HG02943 (cell line): ENCODE results near the gene NOXO1.
A peak's percentile ranks its signal among the peaks of the same experiment; 100 is the strongest.
"Not testable (repeated sequence)": the region's sequence is repeated elsewhere in the genome, so short reads cannot be mapped to it uniquely, and the experiment has no call there.

ENCODE experiments used
- ATAC-seq: cut with Tn5 transposase; IDR thresholded peaks from one replicate; pipeline ENCODE4 v1.9.1; 2021; ENCODE audit warnings: mild to moderate bottlenecking, low read depth, moderate library complexity; ENCODE audit not compliant: unreplicated experiment

Gene NOXO1

GRCh38 chr16:1963806-1964505, 17.3 kb downstream of the NOXO1 start:
- ATAC-seq, result peak; percentile 3

GRCh38 chr16:1962161-1963153, 18.8 kb downstream of the NOXO1 start:
- not testable (repeated sequence) for ATAC-seq

GRCh38 chr16:1961651-1962067, 19.6 kb downstream of the NOXO1 start:
- ATAC-seq, result no peak

- ATAC-seq, result no peak
Observed at GRCh38 chr16:1960665-1961630, 20.3 kb downstream of the NOXO1 start.

- peak; percentile 70 for ATAC-seq
Observed at GRCh38 chr16:1959269-1960039, 21.8 kb downstream of the NOXO1 start, which contains the start of gene NDUFB10. Gene NDUFB10, plus strand, starts transcription at chr16:1959538. Its CDS starts 87 bp downstream, at chr16:1959625.

- no peak for ATAC-seq
Observed at GRCh38 chr16:1958715-1959268, 22.5 kb downstream of the NOXO1 start.

GRCh38 chr16:1958143-1958491, 23.2 kb downstream of the NOXO1 start:
- ATAC-seq, result not testable (repeated sequence)

- ATAC-seq, result not testable (repeated sequence)
Observed at GRCh38 chr16:1957434-1958142, 23.7 kb downstream of the NOXO1 start.

GRCh38 chr16:1953734-1954133, 27.5 kb downstream of the NOXO1 start:
- no peak for ATAC-seq

- no peak for ATAC-seq
Observed at GRCh38 chr16:1950559-1950958, 30.7 kb downstream of the NOXO1 start.

GRCh38 chr16:1950047-1950446, 31.2 kb downstream of the NOXO1 start:
- ATAC-seq, result no peak

GRCh38 chr16:1949507-1949906, 31.8 kb downstream of the NOXO1 start:
- ATAC-seq, result no peak

- no peak for ATAC-seq
Observed at GRCh38 chr16:1947369-1947670, 33.9 kb downstream of the NOXO1 start.

- no peak for ATAC-seq
Observed at GRCh38 chr16:1946495-1947368, 34.5 kb downstream of the NOXO1 start.

GRCh38 chr16:1945559-1946391, 35.5 kb downstream of the NOXO1 start:
- no peak for ATAC-seq

- ATAC-seq, result no peak
Observed at GRCh38 chr16:1944612-1945199, 36.6 kb downstream of the NOXO1 start.
